HG03108 (cell line): ENCODE results near the gene RARB.

Experiments used
- ATAC-seq: cut with Tn5 transposase; IDR thresholded peaks from one replicate; pipeline ENCODE4 v1.9.1; 2021; ENCODE audit warnings: moderate library complexity; ENCODE audit not compliant: unreplicated experiment

Gene RARB

DNA sequence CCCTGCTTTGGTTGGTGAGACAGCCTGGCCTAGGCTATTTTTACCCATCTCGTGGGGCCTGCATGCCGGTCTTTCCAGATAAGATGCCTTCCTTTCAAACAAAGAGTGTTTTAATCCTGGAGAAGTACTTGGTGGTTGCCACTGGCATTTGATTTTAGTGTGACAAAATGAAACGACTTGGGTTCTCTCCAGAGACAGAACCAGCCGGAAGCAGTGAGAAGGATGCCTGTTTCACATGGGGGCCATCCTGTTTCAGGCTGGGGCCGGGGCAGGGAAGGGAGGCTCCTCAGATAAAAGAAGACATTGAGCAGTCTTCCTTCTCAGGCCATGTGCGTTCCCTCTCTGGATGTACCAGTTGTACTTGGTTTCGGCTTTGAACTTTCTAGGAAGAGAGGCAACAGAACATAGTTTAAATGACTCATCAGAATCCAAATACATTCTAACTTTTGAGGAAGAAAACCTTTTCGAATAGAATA, 161.8 kb downstream of the RARB start:
- ATAC-seq, result no peak

DNA sequence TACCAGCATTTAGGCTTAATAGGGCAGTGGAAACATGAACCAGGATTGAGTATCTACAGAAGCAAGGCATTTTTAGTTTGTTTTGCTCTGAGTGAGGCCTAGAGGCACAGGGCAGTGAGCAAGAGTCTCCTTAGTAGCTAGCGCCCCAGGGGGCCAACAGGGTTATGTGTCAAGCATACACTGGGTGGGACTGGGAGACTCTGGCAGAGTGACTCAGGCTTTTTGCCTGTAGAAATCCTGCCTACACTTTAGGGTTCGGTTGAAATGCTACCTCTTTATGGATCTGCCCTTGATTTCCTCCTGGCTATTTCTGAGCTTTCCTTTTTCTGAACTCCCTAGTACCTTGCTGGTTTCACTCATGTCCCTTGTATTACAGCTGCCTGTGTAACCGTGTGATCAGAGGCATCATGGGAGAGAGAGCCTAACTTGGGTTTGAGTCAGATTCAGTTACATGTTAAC, 164.5 kb downstream of the RARB start:
- ATAC-seq, result no peak

DNA sequence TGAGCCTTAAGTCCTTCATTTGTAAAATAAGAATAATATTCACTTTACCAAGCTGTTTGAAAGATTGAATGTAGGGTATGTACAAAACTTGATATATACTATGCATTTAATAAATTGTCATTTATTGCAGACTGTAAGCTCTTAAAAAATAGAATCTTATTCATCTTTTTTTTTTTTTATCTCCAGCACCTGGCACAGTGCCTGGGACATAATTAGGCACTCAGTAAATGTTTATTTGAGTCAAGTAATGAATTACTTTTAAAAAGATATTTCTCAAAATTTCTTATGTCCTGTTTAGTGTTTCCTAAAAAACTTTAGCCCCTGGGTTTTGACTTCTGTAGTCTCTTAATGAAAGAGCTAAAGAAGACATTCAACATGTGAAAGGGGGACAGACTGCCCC, 164.9 kb downstream of the RARB start:
- ATAC-seq, result no peak

DNA sequence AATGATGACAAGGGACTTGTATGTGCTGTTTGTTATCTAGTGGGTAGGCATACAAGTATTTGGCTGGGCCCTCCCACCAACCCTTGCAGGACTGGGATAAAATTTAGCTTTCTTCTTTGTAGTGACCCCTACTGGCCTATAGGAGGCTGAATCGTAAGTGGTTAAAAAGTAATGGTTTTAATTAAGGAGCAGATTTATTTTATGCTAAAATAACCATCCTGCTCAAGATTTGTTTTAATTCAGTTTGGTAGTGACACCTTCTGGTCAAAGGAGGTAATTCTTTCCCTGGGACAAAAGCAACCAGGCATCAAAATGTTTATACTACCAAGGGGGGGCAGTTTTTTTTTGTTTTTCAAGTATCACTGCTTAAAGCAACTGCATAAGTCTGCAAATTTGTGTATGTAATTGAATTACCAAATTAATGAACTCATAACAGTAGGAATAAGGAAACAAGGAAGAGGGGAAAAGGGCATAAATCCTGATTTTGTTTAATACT, 166.0 kb downstream of the RARB start:
- ATAC-seq, result no peak

DNA sequence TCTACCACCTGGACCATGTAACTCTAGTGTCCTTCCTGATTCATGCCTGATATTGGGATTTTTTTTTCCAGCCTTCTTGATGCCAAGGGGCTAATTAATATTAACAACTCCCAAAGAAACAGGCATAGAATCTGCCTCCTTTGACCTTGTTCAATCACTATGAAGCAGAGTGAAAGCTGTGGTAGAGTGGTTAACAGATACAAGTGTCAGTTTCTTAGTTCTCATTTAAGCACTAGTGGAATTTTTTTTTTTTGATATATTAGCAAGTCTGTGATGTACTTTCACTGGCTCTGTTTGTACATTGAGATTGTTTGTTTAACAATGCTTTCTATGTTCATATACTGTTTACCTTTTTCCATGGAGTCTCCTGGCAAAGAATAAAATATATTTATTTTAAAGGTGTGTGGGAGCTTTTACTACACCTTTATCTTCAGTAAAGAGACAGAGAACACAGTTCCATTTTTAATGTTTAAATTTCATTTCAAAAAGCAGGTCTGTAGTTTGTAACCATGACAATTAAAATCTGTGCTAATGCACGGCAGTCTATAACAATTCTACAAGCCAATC, 169.6 kb downstream of the RARB start:
- ATAC-seq, result no peak

DNA sequence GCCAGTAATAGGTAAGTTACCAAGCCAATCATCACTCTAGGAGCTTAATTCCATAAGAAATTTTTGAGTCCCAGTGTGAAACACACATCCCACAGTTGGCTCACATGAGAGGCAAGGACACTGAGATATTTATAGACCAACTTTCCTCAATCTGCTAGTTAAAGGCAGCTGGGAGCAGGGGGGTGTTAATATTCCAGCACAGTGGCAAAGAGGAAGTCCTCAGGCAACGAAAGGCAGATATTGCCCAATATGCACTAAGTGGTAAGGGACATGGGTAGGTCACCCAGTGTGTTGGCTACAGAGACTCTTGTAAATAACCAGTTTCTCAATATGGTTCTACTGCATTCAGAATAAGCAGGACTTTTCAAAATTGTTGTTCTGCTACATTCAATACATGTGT, 175.6 kb downstream of the RARB start:
- ATAC-seq, result no peak

DNA sequence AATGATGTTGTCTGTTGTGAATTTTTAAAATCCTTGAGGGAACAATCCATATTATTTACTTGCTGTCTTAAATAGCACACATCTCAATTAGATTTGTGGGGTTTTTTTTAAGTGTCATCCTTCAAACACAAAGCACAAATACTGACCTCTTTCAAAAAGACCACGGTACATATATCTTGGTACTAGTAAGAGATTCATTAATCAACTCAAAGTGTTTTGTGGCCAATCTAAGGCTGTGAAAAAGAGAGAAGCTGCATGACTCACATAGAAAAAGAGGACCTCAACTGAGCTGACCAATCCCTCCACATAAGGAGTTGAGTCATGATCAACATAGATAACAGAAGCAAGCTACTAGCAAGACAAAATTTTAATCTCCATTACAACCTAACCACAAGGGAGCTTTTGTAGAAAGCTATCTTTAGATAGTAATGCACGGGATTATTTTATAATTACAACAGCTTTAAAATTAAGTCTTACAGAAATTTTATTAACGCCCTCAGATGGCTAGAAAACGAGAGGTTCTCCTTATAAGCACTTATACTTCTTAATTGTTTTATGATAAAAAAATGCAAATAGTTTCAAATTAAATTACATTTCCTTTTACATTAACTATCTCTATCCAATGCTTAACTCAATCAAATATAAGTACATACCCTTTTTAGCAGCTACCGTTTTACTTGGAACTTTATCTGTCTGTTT, 176.2 kb downstream of the RARB start:
- ATAC-seq, result no peak

DNA sequence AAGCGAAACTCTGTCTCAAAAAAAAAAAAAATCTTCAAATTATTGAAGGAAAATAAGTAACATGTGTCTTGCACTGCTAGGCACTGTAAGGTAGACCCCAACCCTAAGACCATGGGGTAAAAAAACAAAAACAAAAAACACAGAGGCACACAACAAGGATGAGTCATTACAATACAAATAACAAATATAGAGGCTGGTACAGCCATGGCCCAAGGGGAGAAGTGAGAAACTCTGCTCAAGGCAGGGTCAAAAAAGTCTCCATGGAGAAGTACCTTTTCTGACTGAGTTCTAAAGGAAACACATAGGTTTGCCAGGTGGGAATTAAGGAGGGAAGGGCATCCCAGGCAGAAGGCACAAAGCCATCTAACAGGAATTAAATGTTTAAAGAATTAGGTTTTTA, 182.1 kb downstream of the RARB start:
- no peak for ATAC-seq

DNA sequence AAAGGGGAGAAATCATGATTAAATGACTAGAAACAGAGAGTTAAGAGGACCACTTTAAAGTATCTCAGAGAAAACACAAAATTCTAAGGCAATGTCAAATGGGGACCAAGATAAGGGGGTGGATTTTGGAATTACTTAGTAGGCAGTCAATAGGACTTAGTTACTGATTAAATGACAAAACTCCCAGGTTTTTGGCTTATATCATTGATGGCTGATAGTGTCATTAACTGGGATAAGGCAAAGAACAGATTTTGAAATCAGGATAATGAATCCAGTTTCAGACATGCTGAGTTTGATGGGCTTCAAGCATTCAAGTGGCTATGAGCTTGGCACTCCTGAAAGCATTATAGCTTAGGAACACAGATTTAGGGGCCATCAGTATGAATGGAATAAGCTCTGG, 182.7 kb downstream of the RARB start:
- no peak for ATAC-seq

DNA sequence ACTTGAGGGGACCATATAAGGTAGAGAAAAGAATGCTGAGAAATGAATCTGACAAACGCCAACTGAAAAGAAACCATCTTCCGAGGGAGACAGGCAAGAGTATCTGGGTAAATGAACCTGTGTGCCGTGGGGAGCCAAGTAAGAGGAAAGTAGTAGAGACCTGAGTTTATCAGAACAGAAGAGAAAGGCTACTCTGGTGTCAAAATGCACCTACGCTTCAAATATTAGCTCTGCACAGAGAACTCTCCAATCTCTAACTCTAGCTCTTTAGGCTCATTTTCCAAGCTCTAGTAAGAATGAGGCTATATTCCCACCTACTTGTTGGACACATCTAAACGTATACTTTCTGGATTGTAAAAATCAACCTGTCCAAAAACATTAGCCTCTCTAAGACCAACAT, 183.1 kb downstream of the RARB start:
- ATAC-seq, result no peak

DNA sequence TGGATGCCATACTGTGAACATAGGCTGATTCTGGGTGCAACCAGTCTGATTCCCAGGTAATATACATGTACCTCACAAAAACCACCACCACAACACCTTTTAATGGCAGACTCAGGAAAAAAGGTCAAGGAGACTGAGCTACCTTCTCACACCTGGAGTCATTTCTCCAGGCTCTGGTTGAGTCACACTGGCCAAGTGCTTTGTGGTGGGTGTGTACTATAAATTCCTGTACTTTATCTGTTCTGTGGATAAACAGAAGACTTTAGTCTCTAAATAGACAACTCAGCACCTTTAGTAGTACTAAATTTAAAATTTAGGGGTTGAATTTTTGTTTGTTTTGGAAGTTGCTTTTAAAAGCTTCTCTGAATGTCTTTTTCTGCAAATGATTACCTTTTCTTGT, 190.0 kb downstream of the RARB start:
- no peak for ATAC-seq

DNA sequence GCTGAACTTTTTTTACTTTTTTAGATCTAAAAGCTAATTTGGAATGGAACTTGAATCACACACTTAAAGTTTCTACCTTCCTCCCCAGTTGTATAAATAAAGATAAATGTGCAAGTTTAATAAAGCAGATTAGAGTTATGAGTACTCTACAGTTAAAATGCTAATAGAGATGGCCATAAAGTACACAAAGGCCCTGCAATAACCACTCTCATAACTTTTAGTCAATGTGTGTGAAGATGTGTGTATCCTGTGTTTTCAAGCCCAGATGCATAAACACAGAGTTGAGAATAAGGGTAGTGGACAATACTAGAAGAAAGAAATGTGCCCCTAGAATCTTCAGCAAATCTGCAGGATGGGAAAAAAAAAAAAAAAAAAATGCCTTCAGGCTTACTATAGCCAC, 191.3 kb downstream of the RARB start:
- no peak for ATAC-seq

DNA sequence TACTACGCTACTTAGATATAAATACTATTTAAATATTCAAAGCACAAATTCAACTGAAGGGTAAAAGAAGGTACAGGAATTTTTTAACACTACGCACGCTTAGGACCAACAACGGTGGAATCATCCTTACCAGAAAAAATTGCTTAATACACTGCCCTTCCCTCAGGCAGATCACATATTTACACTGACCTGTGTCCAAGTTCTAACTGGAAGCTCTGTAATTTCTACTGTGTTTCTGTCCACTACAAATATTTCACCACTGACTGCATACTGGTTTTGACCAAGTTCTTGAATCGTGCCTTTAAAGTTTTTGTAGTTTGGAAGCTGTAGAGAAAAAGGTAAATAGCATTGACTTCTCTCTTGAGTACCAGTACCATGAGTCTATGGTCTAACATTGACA, 192.4 kb downstream of the RARB start:
- no peak for ATAC-seq

DNA sequence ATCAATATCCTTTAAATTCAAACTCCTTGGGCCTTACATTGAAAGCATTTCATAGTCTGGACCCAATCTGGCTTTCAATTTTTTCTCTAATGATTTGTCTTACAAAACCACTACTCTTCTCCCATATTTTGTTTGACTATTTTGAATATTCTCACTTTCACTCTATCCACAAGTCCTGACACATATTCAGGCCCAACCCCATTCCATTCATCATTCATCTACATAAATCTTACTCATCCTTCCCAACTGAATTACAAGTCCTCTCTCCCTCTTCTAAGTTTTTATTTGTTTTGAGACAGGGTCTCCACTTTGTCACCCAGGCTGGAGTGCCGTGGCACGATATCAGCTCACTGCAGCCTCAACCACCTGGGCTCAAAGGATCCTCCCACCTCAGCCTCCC, 193.0 kb downstream of the RARB start:
- ATAC-seq, result no peak

DNA sequence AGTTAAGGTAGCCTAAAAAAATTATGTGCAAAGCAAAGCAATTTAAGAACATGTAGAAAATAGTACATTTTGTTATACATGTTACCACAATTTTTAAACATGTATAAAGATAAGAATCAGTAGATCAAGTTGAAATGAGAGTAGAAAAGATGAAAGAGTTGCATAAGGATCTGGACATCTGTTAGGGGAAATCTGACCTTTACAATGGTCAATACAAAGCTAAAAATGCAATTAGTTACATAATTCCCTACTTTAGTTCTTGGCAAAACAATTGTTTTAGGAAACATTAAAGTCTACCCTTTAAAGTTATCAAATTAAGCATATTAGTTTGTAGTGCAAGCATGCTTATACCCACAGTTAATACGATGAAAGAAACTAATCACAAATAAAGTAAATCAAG, 203.9 kb downstream of the RARB start:
- ATAC-seq, result no peak

DNA sequence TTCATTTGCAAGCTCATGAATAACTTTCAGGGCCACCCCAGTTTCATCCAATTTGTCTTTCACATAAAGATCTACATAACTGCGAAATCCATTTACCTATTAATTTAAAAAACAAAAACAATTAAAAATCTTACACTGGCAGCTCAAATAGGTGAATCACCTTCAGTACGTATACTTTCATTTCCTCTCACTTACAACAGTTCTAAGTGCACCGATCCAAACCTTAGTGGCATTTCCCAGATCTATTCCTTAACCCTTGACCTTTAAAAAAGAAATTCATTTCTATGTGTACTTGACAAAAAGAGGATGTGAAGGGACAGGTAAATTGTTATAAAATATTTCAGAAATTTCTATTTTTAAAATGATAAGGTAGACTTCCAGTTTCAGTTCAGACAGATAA, 205.9 kb downstream of the RARB start:
- no peak for ATAC-seq

DNA sequence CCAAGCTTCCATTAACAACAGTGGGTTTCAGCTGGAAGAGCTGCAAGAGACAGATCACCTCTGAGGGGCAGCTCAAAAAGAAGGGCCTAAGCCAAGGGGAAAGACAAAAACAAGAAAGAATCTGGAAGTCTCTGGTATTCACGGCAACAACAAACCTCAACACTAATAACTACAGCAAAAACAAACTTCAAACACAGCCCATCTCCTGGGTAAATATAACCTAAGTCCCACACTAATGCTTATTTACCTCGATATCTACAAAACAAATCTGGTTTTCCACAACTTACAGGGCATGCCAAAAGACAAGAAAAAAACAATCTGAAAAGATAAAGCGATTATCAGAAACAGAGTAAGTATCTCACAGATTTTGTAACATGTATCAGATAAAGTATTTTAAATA, 207.0 kb downstream of the RARB start:
- no peak for ATAC-seq
